Measurements from ENCODE around the gene ULK4.

- TF ChIP-seq CTCF (conservative IDR thresholded peaks at IDR 0.05) (no peak), EZH2 (IDR thresholded peaks at IDR 0.05; ENCODE audit: low read depth) (no peak)
Measured at GRCh38 chr3:41488501-41488900, 473.4 kb downstream of the ULK4 start.
